Small intestine (tissue), 16 donors: Measurements from ENCODE around the gene BRI3. TPM values are rescaled to one million over a fixed set of nuclear protein-coding genes. Genes with fewer than 3 reads are reported as not detected.

ENCODE experiments used
- DNase-seq, 2 donors: peaks; one replicate each; pipeline versions ENCODE4 v3.0.0 to v3.0.0-alpha.2; 2013
- FAIRE-seq: peaks from 2 replicates; lab custom pipeline; 2012; peaks lifted over from hg19 to GRCh38; lab: Jason Lieb, UNC
- H3K27ac ChIP-seq, 3 donors: one replicate each; pipeline ENCODE4 v1.5.1; 2013; ENCODE audit warnings: low read length in 2 of 3, mild to moderate bottlenecking in 2 of 3, control low read depth in 1 of 3, inconsistent platforms in 1 of 3, low read depth in 1 of 3, moderate library complexity in 1 of 3
- H3K27me3 ChIP-seq, 3 donors: one replicate each; pipeline ENCODE4 v1.6.1; 2013; ENCODE audit warnings: low read length in 3 of 3, inconsistent platforms in 1 of 3; ENCODE audit not compliant: control insufficient read depth in 3 of 3, insufficient read depth in 3 of 3
- H3K36me3 ChIP-seq, 3 donors: one replicate each; pipeline ENCODE4 v1.6.1; 2013; ENCODE audit warnings: low read length in 3 of 3, inconsistent platforms in 1 of 3, low read depth in 1 of 3, mild to moderate bottlenecking in 1 of 3, moderate library complexity in 1 of 3; ENCODE audit not compliant: control insufficient read depth in 3 of 3, insufficient read depth in 2 of 3
- H3K4me1 ChIP-seq, 3 donors: one replicate each; pipeline ENCODE4 v1.6.1; 2013; ENCODE audit warnings: low read length in 2 of 3, inconsistent platforms in 1 of 3, low read depth in 1 of 3, mild to moderate bottlenecking in 1 of 3, moderate library complexity in 1 of 3; ENCODE audit not compliant: control insufficient read depth in 3 of 3, insufficient read depth in 2 of 3
- H3K4me3 ChIP-seq, 3 donors: one replicate each; pipeline ENCODE4 v1.5.1; 2013; ENCODE audit warnings: low read length in 3 of 3, control low read depth in 1 of 3, inconsistent platforms in 1 of 3, low read depth in 1 of 3, mild to moderate bottlenecking in 1 of 3, moderate library complexity in 1 of 3
- H3K9me3 ChIP-seq, 2 donors: one replicate each; pipeline ENCODE4 v1.6.1; 2013; ENCODE audit warnings: low read depth in 1 of 2, low read length in 1 of 2; ENCODE audit not compliant: control insufficient read depth in 2 of 2, insufficient read depth in 1 of 2
- WGBS, 3 donors: extraction: QIAGEN DNeasy Blood & Tissue Kit; methylation state at CpG; one replicate each; pipeline ENCODE4 v1.1.7; 2013; 5-methylcytosine and 5-hydroxymethylcytosine counted together
- long read RNA-seq, 10 donors: transcript quantifications; one replicate each; lab custom pipeline, GENCODE V29; 2026
- polyA plus RNA-seq, 4 donors: library from polyadenylated mRNA; stranded (reverse) in 3 of 4; unstranded in 1 of 4; fragments of 200-250 nt in 3 of 4; fragments of 120-200 nt in 1 of 4; gene quantifications; one replicate each; pipeline versions ENCODE4 v1.2.1 to v1.2.3, GENCODE V29; 2013
- donor health status: healthy with polysubstance abuse.
- donor health status: control.
- donor health status: control.
- donor health status: Bipolar disorder and iron deficiency.
- donor health status: healthy.

The BRI3 gene, protein sequence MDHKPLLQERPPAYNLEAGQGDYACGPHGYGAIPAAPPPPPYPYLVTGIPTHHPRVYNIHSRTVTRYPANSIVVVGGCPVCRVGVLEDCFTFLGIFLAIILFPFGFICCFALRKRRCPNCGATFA
- polyA plus RNA-seq = 100 to 1,000 TPM; 186 to 384 (median 274) TPM
- long read RNA-seq, donor 1, transcript BRI3-204 (2 exons, 472 nt) = minor isoform, 7 of 515 reads
- long read RNA-seq, donor 1, transcript BRI3-201 (3 exons, 780 nt) = major isoform, 370 of 515 reads
- long read RNA-seq, donor 1, partial matches to known transcripts = 126 of 515 reads
- long read RNA-seq, donor 1, other reads (novel, unspliced or antisense) = 10 of 515 reads
- long read RNA-seq, donor 2, transcript BRI3-201 (3 exons, 780 nt) = major isoform, 93 of 128 reads
- long read RNA-seq, donor 2, partial matches to known transcripts = 29 of 128 reads
- long read RNA-seq, donor 2, other reads (novel, unspliced or antisense) = 5 of 128 reads
- long read RNA-seq, donor 3, transcript BRI3-201 (3 exons, 780 nt) = major isoform, 129 of 207 reads
- long read RNA-seq, donor 3, partial matches to known transcripts = 62 of 207 reads
- long read RNA-seq, donor 3, other reads (novel, unspliced or antisense) = 13 of 207 reads
- long read RNA-seq, donor 4, partial matches to known transcripts = 0 of 1 reads
- long read RNA-seq, donor 4, other reads (novel, unspliced or antisense) = 0 of 1 reads
- long read RNA-seq, donor 5, transcript BRI3-201 (3 exons, 780 nt) = major isoform, 50 of 50 reads
- long read RNA-seq, donor 5, partial matches to known transcripts = 0 of 50 reads
- long read RNA-seq, donor 5, other reads (novel, unspliced or antisense) = 0 of 50 reads
- long read RNA-seq, donor 6, transcript BRI3-201 (3 exons, 780 nt) = major isoform, 158 of 216 reads
- long read RNA-seq, donor 6, partial matches to known transcripts = 47 of 216 reads
- long read RNA-seq, donor 6, other reads (novel, unspliced or antisense) = 6 of 216 reads
- long read RNA-seq, donor 7, transcript BRI3-201 (3 exons, 780 nt) = major isoform, 246 of 256 reads
- long read RNA-seq, donor 7, partial matches to known transcripts = 6 of 256 reads
- long read RNA-seq, donor 7, other reads (novel, unspliced or antisense) = 0 of 256 reads
- long read RNA-seq, donor 8, transcript BRI3-201 (3 exons, 780 nt) = major isoform, 11 of 11 reads
- long read RNA-seq, donor 8, partial matches to known transcripts = 0 of 11 reads
- long read RNA-seq, donor 8, other reads (novel, unspliced or antisense) = 0 of 11 reads
- long read RNA-seq, donor 9, transcript BRI3-201 (3 exons, 780 nt) = major isoform, 48 of 62 reads
- long read RNA-seq, donor 9, partial matches to known transcripts = 13 of 62 reads
- long read RNA-seq, donor 9, other reads (novel, unspliced or antisense) = 0 of 62 reads
- long read RNA-seq, donor 10, transcript BRI3-201 (3 exons, 780 nt) = major isoform, 147 of 158 reads
- long read RNA-seq, donor 10, partial matches to known transcripts = 7 of 158 reads
- long read RNA-seq, donor 10, other reads (novel, unspliced or antisense) = 0 of 158 reads

DNA sequence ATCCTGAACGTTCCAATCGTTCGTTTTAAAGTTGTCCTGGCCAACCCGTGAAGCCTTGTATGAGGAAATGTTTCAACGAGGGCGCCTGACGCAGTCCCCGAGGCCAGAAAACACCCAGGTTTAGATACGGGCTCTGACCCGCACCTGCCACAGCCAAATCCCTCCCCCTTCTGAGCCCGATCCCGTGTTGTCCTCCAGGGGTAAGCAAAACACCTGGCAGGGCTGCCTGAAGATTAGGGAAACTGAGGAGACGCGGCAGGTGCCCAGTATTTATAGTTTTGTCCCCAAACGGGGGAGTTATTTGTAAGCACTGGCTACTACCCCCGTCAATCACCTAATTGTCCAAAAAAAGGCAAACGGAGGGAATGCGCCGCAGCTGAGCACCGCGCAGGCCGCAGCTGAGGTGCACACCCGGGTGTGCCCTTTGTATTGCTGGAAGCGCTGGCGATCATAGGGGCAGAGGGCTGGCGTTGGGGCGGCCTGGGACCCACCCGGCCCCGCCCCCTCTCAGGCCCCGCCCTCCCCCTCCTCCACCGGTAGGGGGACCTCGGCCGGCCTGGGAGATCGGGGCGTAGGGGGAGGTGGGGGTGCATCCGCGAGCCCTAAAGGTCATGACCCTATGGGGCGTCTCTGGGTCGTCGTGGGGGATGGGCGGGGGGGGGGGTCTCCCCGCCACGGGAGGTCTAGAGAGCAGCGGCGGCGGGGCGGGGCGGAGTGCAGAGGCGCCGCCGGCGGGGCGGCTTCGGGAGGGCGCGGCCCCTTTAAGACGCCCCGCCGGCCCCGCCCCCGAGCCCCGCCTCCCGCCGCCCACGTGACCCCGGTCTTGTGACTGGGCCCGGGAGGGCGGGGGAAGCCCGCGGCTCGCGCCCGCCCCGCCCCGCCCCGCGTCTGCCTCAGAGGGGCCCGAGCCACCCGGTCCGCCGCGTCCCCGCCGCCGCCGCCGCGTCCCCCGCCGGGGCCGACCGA lies at the start of gene BRI3:
Gene BRI3 (plus strand): TSS at position 896 of the 966 bp plus-strand sequence. CDS start 110 bp downstream, outside the sequence.
- Histone ChIP-seq H3K36me3 (peaks cover 0 to 34% (median 0%) of the 10 kb centered on the region in 3 donors), H3K27ac (peak within 1 kb of the TSS; percentile 95 to 97 (median 95)), H3K27me3 (no peaks in the 10 kb centered on the region), H3K4me1 (peaks cover 7 to 45% (median 10%) of the 10 kb centered on the region in 3 donors), H3K4me3 (peak within 1 kb of the TSS; percentile 75 to 93 (median 89)), H3K9me3 (no peaks in the 10 kb centered on the region)
- FAIRE-seq = no peak
- 0 to 1% (median 1%) methylated on average over 22 to 92 of the region's 92 CpGs for whole genome bisulfite sequencing, 3 donors
- peak; percentile 92 for DNase-seq

DNA sequence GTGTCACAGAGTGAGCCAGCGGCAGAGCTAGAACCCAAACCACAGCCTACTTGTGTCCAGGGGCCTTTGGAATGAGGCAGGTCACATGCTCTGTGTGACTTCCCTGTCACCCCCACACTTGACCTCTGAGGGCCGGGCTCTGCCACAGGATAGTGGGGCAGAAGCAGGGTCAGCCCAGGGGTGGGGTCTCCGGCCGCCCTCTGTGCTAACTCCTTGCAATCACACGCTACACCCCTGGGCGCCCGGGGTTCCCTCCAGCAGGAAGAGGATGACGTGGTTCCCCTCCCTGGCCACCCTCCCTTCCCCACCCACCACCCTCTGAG lies 49.3 kb upstream of the BRI3 start:
- Histone ChIP-seq H3K27ac (no peak overlapping the region), H3K36me3 (peaks cover 4 to 69% (median 5%) of the 10 kb centered on the region in 3 donors), H3K4me1 (no peaks in the 10 kb centered on the region), H3K27me3 (no peaks in the 10 kb centered on the region), H3K4me3 (no peak overlapping the region), H3K9me3 (no peaks in the 10 kb centered on the region)
- DNase-seq = no peak
- FAIRE-seq = no peak
- WGBS, 3 donors = 92 to 93% (median 93%) methylated on average over 6 to 8 of the region's 8 CpGs

DNA sequence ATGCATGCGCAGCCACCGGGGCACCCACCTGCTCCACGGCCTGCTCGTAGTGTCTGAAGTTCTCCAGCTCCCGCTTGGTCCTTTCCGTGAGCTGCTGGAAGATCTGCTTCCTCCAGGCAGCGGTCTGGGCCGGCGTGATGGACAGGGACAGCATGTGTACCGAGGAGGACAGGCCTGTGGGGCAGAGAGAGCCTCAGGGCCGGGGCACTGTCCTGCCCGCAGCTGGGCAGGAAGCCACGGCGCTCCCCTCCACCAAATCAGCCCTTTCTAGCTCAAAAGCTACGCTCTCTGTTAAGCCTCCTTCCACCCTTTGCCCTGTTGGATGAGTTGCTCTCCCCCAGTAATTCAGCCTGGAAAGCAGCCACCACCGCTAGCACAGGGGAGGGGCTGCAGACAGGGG lies 48.7 kb upstream of the BRI3 start:
- no peaks in the 10 kb centered on the region for H3K27me3 ChIP-seq
- 90 to 93% (median 91%) methylated on average over 16 of the region's 16 CpGs for WGBS, 3 donors
- H3K9me3 ChIP-seq = no peaks in the 10 kb centered on the region
- H3K4me1 ChIP-seq = no peaks in the 10 kb centered on the region
- H3K36me3 ChIP-seq = peaks cover 4 to 68% (median 4%) of the 10 kb centered on the region in 3 donors
- H3K27ac ChIP-seq = no peak overlapping the region
- no peak for DNase-seq
- no peak for FAIRE-seq
- no peak overlapping the region for H3K4me3 ChIP-seq

DNA sequence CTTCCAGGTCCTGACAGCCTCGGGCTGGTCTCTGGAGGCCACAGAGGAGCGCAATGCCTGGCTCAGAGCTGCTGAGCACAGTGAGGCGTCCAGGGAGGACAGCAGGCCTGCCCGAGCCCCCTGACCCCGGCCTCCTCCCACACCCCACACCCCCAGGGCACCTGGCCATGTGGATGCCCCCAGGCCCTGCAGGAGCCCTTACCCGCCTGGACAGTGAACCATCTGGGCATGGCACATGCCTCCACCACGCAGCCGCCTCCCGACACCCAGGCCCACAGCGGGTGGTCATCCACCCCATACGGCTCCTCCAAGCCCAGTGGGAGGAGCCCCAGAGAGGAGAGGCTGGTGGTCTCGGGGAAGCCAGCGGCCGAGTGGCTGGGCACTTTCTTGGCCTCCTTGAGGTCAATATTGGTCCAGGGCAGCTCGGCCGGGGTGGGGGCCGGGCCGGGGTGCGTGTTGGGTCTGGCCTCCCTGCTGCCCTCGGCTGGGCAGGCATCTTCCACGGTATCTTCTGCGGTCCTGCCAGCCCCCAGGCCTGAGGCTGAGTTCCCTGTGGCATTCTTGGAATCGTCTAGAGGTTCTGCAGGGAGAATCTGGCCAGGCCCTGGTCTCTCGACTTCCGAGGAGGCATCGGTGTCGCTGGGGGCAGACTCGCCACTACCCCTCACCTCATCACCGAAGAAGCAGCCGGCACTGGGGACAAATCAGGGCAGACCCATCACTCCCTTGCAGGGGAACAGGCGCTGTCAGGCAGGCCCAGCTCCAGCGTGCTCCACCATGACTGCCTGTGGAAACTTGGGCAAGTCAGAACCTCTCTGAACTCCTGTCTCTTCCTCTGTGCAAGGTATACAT lies 48.0 kb upstream of the BRI3 start:
- no peaks in the 10 kb centered on the region for H3K27me3 ChIP-seq
- H3K36me3 ChIP-seq = peaks cover 3 to 67% (median 4%) of the 10 kb centered on the region in 3 donors
- H3K9me3 ChIP-seq = no peaks in the 10 kb centered on the region
- no peak overlapping the region for H3K4me3 ChIP-seq
- FAIRE-seq (no peak), DNase-seq (no peak)
- H3K4me1 ChIP-seq = no peaks in the 10 kb centered on the region
- no peak overlapping the region for H3K27ac ChIP-seq
- 94 to 98% (median 96%) methylated on average over 28 to 32 of the region's 32 CpGs for WGBS, 3 donors

DNA sequence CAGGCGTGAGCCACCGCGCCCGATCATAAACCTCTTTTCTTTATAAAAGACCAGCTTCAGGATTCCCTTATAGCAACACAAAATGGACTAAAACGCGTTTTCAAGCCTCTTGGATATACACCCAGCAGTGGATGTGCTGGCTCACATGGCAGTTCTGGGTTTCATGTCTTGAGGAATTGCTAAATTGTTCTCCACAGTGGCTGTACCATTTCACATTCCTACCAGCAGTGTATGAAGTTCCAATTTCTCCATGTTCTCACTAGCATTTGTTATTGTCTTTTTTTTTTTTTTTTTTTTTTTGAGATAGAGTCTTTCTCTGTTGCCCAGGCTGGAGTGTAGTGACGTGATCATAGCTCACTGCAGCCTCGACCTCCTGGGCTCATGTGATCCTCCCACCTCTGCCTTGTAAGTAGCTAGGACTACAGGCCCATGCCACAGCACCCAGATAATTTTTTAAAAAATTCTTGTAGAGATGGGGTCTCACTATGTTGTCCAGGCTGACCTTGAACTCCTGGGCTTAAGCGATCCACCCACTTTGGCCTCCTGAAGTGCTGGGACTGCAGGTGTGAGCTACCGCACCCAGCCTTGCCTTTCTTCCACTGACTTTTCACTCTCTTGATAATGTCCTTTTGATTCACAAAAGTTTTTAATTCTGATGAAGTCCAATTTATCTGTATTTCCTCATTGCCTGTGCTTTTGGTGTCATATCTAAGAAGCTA lies 46.9 kb upstream of the BRI3 start:
- Histone ChIP-seq H3K27ac (no peak overlapping the region), H3K27me3 (no peaks in the 10 kb centered on the region), H3K36me3 (peaks cover 2 to 66% (median 3%) of the 10 kb centered on the region in 3 donors), H3K9me3 (no peaks in the 10 kb centered on the region), H3K4me3 (no peak overlapping the region), H3K4me1 (no peaks in the 10 kb centered on the region)
- DNase-seq = no peak
- FAIRE-seq = no peak
- WGBS, 3 donors = 93 to 94% (median 94%) methylated on average over 10 of the region's 10 CpGs

DNA sequence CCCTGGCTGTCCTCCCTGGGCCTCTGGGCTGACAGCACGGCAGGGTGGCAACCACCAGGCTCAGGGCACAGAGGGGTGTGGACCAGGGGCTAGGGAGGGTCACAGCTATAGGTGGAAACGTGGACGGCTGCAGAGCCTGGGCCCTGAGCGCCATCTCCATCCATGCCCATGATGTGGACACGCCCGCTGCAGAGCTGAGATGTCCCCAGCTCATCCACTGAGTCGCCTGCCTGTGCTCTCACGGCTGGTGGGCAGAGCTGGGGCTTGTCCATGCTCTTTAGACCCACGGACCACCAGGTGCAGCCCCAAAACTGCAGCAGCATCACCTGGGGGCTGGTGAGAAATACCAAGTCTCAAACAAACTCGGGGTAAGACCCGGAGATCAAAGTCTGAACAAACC lies 45.6 kb upstream of the BRI3 start:
- no peak overlapping the region for H3K4me3 ChIP-seq
- no peaks in the 10 kb centered on the region for H3K4me1 ChIP-seq
- peaks cover 2 to 65% (median 3%) of the 10 kb centered on the region in 3 donors for H3K36me3 ChIP-seq
- DNase-seq = no peak
- no peak for FAIRE-seq
- no peaks in the 10 kb centered on the region for H3K27me3 ChIP-seq
- H3K9me3 ChIP-seq = no peaks in the 10 kb centered on the region
- no peak overlapping the region for H3K27ac ChIP-seq
- WGBS, 3 donors = 92 to 95% (median 94%) methylated on average over 11 of the region's 11 CpGs
